AG04450 (cell line): ENCODE measurements around the gene CYP46A1. TPM values are rescaled to one million over a fixed set of nuclear protein-coding genes. Genes with fewer than 3 reads are reported as not detected.
"Not testable (repeated sequence)": the region's sequence is repeated elsewhere in the genome, so short reads cannot be mapped to it uniquely, and the experiment has no call there.

Source experiments
- CTCF ChIA-PET: fragments of 300-600, 350-600 bp; formaldehyde crosslinking; extraction: SDS; loops from one replicate; lab custom pipeline; 2022; ENCODE audit warnings: antibody characterized with exemption, inconsistent platforms; lab: Charles Lee
- POLR2A ChIA-PET: fragments of 350-600 bp; formaldehyde crosslinking; extraction: SDS; loops from one replicate; lab custom pipeline; 2021; ENCODE audit warnings: antibody characterized with exemption, inconsistent platforms; lab: Yijun Ruan, JAX
- DNase-seq: peaks from one replicate; pipeline ENCODE4 v3.0.0-alpha.2; 2011; ENCODE audit warnings: low read depth, low spot score
- H3K27ac ChIP-seq: one replicate; pipeline ENCODE4 v1.5.1; 2012; ENCODE audit warnings: low read depth, low read length, control low read depth
- H3K27me3 ChIP-seq: one replicate; pipeline ENCODE4 v1.6.0; 2012; ENCODE audit warnings: low read length; ENCODE audit not compliant: control insufficient read depth, insufficient read depth
- H3K4me3 ChIP-seq: 2 replicates; pipeline ENCODE4 v1.5.1; 2011; ENCODE audit warnings: mild to moderate bottlenecking, low read depth, low read length, control low read depth
- H3K9me3 ChIP-seq: 2 replicates; pipeline ENCODE4 v1.5.1; 2012; ENCODE audit warnings: low read length; ENCODE audit not compliant: control insufficient read depth, insufficient read depth
- CTCF ChIP-seq: IDR thresholded peaks from 2 replicates; pipeline ENCODE4 v1.5.1; 2011; ENCODE audit warnings: low read depth, low read length, control low read depth, inconsistent platforms
- polyA minus RNA-seq: library from RNA; depleted of rRNA, polyadenylated mRNA; stranded (reverse); fragments of >200 nt; gene quantifications from 2 replicates; pipeline ENCODE4 v1.2.3, GENCODE V29; 2011; rRNA and poly(A)+ RNA removed
- polyA plus RNA-seq: library from polyadenylated mRNA; depleted of rRNA; stranded (reverse); fragments of >200 nt; gene quantifications from 2 replicates; pipeline ENCODE4 v1.2.3, GENCODE V29; 2011; rRNA removed

Gene CYP46A1
- polyA plus RNA-seq (0.07 and 0.14 TPM in 2 replicates), polyA minus RNA-seq (0.09 TPM in 1 of 2 replicates, not detected in the other)

- H3K27me3 ChIP-seq = peaks cover 29% of the 10 kb centered on the region
- POLR2A ChIA-PET = interaction anchor here (0.6 to 1.2 kb wide), 14 partner anchors 14 to 678 kb away, joined by 3 to 8 read pairs (median 5); partner anchors contain the start of genes CCDC85C, CCNK, EML1 and SETD3
- no peak for TF ChIP-seq CTCF
- peaks cover 6% of the 10 kb centered on the region for H3K9me3 ChIP-seq
- H3K27ac ChIP-seq = peak within 1 kb of the TSS; percentile 70
- peak within 1 kb of the TSS; percentile 81 for H3K4me3 ChIP-seq
- CTCF ChIA-PET = interaction anchor here (0.6 to 1.2 kb wide), 5 partner anchors 81 to 203 kb away, joined by 3 to 4 read pairs (median 3); no protein-coding TSS in a partner anchor
- DNase-seq = peak; percentile 99
Observed at GRCh38 chr14:99683619-99684409, at the start of gene CYP46A1. TSS of gene CYP46A1 (plus strand) at chr14:99684298. CDS start at chr14:99684418, 120 bp downstream.

GRCh38 chr14:99634443-99634842 lies 49.7 kb upstream of the CYP46A1 start:
- DNase-seq = no peak
- TF ChIP-seq CTCF = no peak
- Histone ChIP-seq H3K4me3 (no peak overlapping the region), H3K27ac (no peak overlapping the region), H3K9me3 (no peaks in the 10 kb centered on the region; the same call in 1 of the 2 replicates), H3K27me3 (peaks cover 4% of the 10 kb centered on the region)
- ChIA-PET CTCF (no interaction called here), POLR2A (no interaction called here)

- Histone ChIP-seq H3K27me3 (peaks cover 4% of the 10 kb centered on the region), H3K9me3 (no peaks in the 10 kb centered on the region; the same call in 1 of the 2 replicates), H3K27ac (no peak overlapping the region), H3K4me3 (no peak overlapping the region)
- no peak for TF ChIP-seq CTCF
- no peak for DNase-seq
- ChIA-PET POLR2A (no interaction called here), CTCF (no interaction called here)
Observed at GRCh38 chr14:99635116-99635515, 49.0 kb upstream of the CYP46A1 start.

GRCh38 chr14:99636487-99636886 lies 47.6 kb upstream of the CYP46A1 start:
- Histone ChIP-seq H3K9me3 (no peaks in the 10 kb centered on the region; the same call in 1 of the 2 replicates), H3K4me3 (no peak overlapping the region), H3K27me3 (peaks cover 4% of the 10 kb centered on the region), H3K27ac (no peak overlapping the region)
- no peak for DNase-seq
- ChIA-PET CTCF (no interaction called here), POLR2A (no interaction called here)
- no peak for TF ChIP-seq CTCF

- no peak for TF ChIP-seq CTCF
- Histone ChIP-seq H3K27ac (no peak overlapping the region), H3K9me3 (no peaks in the 10 kb centered on the region; the same call in 1 of the 2 replicates), H3K27me3 (no peaks in the 10 kb centered on the region), H3K4me3 (no peak overlapping the region)
- DNase-seq = no peak
- CTCF ChIA-PET = interaction anchor here (0.9 kb wide), 1 partner anchor 9 kb away, joined by 4 read pairs; no protein-coding TSS in a partner anchor
- POLR2A ChIA-PET = no interaction called here
Observed at GRCh38 chr14:99637624-99638023, 46.5 kb upstream of the CYP46A1 start.

- H3K9me3 ChIP-seq, H3K27me3 ChIP-seq, H3K27ac ChIP-seq, DNase-seq, CTCF ChIA-PET, H3K4me3 ChIP-seq: not testable (repeated sequence)
- POLR2A ChIA-PET = interaction anchor here (0.7 kb wide), 1 partner anchor 23 kb away, joined by 3 read pairs; no protein-coding TSS in a partner anchor
Observed at GRCh38 chr14:99642771-99643170, 41.3 kb upstream of the CYP46A1 start.
